GM19395 (cell line): Measurements from ENCODE around the gene ERN1.
A peak's percentile ranks its signal among the peaks of the same experiment; 100 is the strongest.

Experiments used
- ATAC-seq: cut with Tn5 transposase; IDR thresholded peaks from one replicate; pipeline ENCODE4 v1.9.1; 2021; ENCODE audit warnings: mild to moderate bottlenecking, moderate library complexity; ENCODE audit not compliant: unreplicated experiment

ERN1 gene

GRCh38 chr17:64063766-64064224 lies 66.1 kb downstream of the ERN1 start:
- ATAC-seq: no peak

GRCh38 chr17:64063088-64063487 lies 66.9 kb downstream of the ERN1 start:
- ATAC-seq: no peak

DNA sequence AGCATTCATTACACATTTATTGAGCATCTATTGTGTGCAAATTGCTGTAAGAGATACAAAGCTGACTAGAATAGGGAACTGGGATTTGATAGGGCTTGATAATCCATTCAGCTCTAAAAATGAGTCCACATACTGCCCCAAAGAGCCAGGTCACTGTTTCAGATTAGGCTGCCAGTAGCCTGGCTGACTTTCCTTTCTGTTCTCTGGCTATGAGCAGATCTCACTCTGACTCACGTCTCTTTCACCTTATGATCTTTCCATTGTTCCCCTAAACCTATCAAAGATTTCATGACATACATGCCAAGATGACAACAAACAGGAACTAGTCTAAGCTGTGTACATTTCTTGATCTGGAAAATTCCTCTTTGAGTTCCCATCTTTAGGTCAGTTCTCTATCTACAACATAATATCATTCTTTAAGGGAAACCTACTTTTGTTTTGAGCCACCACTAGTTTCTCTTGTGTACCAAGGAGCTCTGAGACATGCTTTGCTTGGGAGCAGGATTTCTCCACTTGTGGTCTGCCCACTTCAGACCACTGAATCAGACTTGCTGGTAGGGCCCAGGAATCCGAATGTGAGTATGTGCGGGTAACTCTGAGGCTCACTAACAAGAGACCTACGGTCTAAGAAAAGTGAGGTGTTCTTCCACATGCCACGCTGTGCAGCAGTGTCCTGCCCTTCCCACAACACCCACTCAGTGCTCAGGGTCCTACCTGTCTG lies 68.6 kb downstream of the ERN1 start:
- ATAC-seq: no peak

GRCh38 chr17:64060331-64060730 lies 69.6 kb downstream of the ERN1 start:
- no peak for ATAC-seq

GRCh38 chr17:64059756-64060155 lies 70.2 kb downstream of the ERN1 start:
- ATAC-seq: no peak

DNA sequence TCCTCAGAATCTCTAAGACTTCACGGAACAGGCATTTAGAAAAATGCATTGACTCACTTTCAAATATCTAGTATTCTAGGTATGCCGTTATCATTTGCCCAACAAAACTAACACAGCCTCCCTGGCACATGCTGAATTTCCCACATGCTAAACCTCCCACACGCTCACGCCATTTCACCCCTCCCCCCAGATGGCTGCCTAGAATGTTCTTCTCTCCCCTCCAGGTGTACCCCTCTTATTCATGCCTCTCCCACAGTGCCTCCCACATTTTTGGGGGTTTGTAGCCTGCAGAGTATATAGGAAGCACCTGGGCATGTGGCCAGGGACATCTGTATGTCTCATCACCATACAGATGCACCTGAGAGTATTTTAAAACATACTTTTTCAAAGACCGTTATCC lies 71.3 kb downstream of the ERN1 start:
- ATAC-seq: no peak

GRCh38 chr17:64057701-64058263 lies 72.2 kb downstream of the ERN1 start:
- ATAC-seq: no peak

DNA sequence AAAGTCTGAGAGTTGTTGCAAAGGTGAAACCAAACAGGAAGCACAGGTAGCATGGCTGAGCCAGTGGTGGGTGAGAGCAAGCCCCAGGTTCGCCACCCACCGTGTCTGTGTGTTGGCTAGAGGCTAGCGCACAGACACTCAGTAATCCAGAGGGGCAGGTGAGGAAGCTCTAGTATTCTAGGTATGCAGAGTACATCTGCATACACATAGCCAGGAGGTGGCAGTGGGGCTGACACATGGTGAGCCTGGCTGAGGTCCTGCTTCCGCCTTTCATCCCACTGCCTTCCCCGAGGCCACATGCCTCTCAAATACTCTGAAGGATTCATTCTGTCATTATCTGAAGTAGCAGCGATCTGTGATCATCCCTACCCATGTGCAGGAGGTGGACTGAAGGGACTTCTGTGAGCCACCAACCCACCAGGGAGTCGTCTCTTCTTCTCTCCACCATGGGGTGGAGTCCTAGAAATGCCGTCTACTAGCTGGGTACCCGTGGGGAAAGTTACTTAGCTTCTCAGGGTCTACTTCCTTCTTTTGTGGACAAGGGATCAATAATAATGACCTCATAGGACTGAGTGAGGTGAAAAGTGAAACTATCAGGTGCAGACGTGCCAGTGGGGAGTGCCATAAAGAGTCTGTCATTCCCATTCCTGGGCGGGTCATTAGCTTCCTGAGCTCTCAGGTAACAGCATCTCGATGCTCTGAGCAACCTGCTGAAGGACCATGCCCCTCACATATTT lies 73.5 kb downstream of the ERN1 start:
- peak; percentile 74 for ATAC-seq

- no peak for ATAC-seq
These were observed 74.5 kb downstream of the ERN1 start for GRCh38 chr17:64055183-64056142.

DNA sequence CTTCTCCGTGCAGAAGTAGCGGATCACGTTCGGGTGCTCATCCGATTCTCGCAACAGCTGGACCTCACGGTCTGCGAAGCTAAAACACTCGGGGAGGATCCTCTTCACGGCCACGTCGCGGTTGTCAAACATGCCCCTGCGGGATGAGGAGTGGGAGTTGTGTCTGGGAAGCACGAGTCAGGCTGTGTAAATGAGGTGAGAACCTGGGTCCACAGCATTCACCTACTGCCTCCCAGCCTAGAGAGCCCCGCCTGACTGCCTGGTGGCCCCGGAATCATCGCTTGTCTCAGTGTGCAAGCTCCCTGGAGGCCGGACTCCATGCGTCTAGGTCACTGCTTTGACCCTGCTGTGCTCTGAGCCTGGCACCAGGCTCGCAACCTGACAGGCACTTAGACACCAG lies 75.6 kb downstream of the ERN1 start:
- ATAC-seq: no peak

GRCh38 chr17:64053101-64053500 lies 76.8 kb downstream of the ERN1 start:
- no peak for ATAC-seq

- ATAC-seq: no peak
These were observed 78.8 kb downstream of the ERN1 start for GRCh38 chr17:64051153-64051552.

DNA sequence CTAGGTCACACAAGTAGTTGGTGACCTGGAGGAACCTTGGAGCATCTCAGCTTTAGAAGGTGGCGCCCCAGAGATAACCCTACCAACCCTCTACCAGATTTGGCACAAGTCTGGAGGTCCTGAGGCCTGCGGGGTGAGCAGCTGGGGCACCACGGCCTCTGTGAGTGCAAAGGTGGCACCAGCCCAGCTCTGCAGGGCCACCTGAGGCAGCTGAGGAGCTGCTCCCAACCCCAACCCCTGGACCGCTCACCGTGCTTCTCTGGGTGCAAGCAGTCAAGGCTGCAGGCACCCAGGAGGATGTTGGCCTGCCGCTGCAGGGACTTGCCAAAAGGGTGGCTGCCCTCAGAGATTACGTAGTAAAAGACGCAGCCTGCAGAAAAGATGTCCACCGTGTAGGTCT lies 81.1 kb downstream of the ERN1 start:
- ATAC-seq: no peak

DNA sequence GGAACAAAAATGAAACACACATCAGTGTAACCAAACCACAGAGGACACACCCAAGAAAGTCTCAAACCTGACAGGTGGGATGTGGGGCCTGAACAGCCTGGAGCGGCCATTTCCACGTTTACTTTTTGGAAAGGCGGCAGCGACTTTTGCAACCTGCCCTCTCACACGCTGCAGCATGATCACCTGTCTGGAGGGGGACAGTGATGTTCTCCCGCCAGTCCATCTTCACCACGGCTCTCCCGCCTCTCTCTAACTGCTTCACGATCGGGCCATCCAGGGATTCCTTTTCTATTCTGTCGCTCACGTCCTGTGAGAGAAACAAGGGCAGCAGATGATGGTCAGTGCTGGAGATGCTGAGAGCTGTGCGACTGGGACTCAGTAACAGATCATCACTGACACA lies 84.8 kb downstream of the ERN1 start:
- no peak for ATAC-seq

- ATAC-seq: no peak
These were observed 87.1 kb downstream of the ERN1 start for GRCh38 chr17:64042700-64043485.

- no peak for ATAC-seq
These were observed 88.0 kb downstream of the ERN1 start for GRCh38 chr17:64041912-64042311.

- ATAC-seq: no peak
These were observed 89.7 kb downstream of the ERN1 start for GRCh38 chr17:64040206-64040605.

GRCh38 chr17:64039106-64039400 lies 90.9 kb downstream of the ERN1 start:
- no peak for ATAC-seq

DNA sequence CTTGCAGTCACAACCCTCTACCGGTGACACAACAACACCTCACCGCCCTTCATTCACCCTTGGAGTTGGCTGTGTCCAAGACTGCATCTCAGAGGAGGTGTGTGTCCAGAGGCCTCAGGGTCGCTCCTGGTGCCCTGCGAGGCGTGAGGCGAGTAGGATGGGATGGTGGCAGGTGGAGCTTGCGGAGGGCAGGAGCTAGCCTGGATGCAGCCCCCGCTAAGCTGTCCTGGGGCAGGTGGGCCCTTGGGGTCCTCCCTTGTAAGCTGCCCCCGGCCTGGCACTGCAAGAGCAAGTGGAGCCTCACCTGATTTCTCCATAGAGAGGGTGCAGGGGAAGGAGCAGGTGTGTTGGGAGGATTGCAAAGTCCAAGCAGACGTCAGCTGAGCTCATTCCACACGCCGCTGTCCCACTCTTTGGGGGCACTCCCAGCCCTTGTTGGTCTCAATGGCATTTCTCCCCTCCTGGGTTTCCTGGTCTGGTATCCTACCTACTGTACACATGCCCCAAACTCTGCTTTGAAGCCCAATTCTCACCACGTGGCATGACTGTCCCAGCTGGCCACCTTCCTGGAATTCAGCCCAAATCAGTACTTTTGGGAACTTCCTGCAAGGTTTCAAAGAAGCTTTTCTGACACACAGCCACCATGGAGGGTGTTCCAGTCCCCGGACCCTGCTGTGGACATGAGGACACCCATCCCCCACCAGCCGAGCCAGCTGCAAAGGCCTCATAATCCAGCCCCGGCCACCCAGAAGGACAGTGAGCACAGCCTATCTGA lies 91.4 kb downstream of the ERN1 start:
- ATAC-seq: no peak

GRCh38 chr17:64037802-64038201 lies 92.1 kb downstream of the ERN1 start:
- ATAC-seq: no peak
